Measurements from ENCODE around the gene JTB.

The JTB gene

DNA sequence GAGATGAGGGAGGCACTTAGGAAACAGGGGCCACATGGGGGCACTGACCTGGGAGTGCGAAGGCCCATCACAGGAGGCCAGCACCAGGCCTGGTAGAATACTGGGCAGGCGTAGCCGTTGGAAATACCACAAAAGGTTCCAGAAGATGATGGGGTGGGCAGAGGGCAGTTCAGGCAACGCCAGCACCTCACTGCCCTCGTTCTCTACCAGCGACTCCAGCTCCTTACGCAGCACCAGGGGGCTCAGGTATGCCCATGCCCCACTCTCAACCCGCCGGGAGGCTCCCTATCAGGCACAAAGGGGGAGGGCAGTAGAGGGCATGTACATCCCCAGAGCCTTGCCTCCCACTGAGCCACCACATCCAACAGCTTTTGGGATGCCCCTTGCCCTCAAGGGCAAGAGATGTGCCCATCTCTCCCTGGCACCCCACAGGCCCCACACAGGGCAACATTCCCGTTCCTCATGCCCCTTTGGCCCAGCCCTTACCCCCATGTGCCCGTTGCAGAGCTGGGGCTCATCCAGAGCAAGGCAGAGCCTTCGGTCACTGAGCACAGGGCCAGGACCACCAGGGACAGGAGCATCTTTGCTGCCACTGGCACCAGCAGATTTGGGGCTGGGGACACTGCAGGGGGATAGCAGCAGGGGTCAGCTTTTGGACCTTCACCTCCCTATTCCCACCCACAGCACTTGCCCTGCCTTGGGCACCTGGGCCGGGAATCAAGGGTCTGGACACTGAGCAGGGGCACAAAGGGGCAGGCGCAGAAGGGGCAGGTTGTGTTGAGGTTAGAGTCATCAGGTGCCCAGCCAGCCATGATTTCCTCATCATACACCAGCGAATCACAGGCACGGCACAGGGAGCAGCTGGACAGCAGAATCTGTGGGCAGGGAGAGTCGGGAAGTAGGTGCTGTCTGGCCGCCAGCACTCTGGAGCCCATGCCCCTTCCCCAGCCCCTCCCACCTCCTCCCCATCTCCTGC lies 45.0 kb downstream of the JTB start:
- DNase-seq (ENCODE audit: low read depth in 2 of 2) = no peak

- DNase-seq (ENCODE audit: low read depth in 2 of 2) = no peak
Observed at GRCh38 chr1:153929981-153930948, 47.2 kb downstream of the JTB start.

GRCh38 chr1:153929426-153929825 lies 48.0 kb downstream of the JTB start:
- no peak for DNase-seq (ENCODE audit: low read depth in 2 of 2)

DNA sequence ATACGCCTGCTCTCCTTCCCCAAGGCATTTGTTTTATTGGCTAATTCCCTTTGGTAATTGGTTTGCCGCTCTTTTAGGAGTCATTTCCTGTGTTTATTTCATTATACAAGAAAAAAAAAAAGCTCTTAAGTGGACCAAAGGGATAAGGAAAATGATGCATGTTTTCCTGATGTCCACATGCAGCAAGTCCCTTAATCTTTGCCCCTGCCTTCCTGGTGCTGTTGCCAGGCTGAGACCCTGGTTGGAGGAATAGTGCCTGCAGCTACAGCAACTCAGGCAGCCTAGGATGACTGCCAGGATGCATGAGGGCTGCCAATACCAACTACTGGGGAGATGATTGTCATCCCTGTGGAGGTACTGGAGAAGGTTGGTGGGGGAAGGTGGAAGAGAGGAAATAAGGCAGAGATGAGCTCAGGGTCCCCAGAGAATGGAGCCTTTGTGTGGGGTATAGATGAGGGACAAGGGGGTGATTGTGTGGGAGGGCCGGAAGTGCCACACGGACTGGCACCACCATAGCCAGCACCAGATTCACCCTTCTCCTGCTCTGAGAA lies 48.6 kb downstream of the JTB start:
- no peak for DNase-seq (ENCODE audit: low read depth in 2 of 2)

GRCh38 chr1:153928245-153928644 lies 49.2 kb downstream of the JTB start:
- no peak for DNase-seq (ENCODE audit: low read depth in 2 of 2)

- DNase-seq (ENCODE audit: low read depth in 2 of 2) = no peak
Observed at GRCh38 chr1:153926405-153926804, 51.1 kb downstream of the JTB start.
